ENCODE data around the gene SMG9. TPM values are rescaled to one million over a fixed set of nuclear protein-coding genes. Genes with fewer than 3 reads are reported as not detected.

SMG9 gene
- total RNA-seq, 2 donors from 2014 or later = 22.9 to 45.1 TPM

DNA sequence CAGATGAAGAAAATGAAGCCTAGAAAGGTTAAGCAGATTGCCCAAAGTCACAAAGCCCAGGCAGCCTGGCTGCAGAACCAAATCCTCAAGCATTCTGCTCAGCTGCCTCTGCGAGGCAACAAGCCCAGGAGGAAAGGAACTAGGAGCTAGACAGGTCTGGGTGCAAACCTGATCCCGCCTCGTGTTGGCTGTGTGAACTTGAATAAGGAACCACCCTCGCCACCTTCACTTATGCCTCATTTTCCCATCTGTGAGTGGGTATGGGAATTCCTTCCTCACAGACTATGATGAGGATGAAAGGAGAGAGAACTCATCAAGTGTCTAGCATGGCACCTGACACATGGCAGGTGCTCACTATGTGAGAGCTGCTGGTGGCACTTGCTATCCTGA lies 6.6 kb downstream of the SMG9 start:
- no peaks in the 10 kb centered on the region for H3K9me3 ChIP-seq
- no peaks in the 10 kb centered on the region for H3K4me1 ChIP-seq (replicated peaks)
- DNase-seq (ENCODE audit: low spot score) = no peak
- intact Hi-C loops (cut with DNase I) = no loop called here
- WGBS = 85% methylated on average over 4 of the region's 4 CpGs
- H3K27ac ChIP-seq = no peak overlapping the region
- TF ChIP-seq, protein P1, sequence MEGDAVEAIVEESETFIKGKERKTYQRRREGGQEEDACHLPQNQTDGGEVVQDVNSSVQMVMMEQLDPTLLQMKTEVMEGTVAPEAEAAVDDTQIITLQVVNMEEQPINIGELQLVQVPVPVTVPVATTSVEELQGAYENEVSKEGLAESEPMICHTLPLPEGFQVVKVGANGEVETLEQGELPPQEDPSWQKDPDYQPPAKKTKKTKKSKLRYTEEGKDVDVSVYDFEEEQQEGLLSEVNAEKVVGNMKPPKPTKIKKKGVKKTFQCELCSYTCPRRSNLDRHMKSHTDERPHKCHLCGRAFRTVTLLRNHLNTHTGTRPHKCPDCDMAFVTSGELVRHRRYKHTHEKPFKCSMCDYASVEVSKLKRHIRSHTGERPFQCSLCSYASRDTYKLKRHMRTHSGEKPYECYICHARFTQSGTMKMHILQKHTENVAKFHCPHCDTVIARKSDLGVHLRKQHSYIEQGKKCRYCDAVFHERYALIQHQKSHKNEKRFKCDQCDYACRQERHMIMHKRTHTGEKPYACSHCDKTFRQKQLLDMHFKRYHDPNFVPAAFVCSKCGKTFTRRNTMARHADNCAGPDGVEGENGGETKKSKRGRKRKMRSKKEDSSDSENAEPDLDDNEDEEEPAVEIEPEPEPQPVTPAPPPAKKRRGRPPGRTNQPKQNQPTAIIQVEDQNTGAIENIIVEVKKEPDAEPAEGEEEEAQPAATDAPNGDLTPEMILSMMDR (IDR thresholded peaks at IDR 0.05) = no peak
- TF ChIP-seq POLR2AphosphoS5 (IDR thresholded peaks at IDR 0.05) = no peak
- no peak for TF ChIP-seq POLR2A (IDR thresholded peaks at IDR 0.05)
- peaks cover 4 to 7% of the 10 kb centered on the region in 2 donors for H3K36me3 ChIP-seq
- no peaks in the 10 kb centered on the region for H3K27me3 ChIP-seq (replicated peaks; ENCODE audit: insufficient read depth)
- no peak overlapping the region for H3K4me3 ChIP-seq

DNA sequence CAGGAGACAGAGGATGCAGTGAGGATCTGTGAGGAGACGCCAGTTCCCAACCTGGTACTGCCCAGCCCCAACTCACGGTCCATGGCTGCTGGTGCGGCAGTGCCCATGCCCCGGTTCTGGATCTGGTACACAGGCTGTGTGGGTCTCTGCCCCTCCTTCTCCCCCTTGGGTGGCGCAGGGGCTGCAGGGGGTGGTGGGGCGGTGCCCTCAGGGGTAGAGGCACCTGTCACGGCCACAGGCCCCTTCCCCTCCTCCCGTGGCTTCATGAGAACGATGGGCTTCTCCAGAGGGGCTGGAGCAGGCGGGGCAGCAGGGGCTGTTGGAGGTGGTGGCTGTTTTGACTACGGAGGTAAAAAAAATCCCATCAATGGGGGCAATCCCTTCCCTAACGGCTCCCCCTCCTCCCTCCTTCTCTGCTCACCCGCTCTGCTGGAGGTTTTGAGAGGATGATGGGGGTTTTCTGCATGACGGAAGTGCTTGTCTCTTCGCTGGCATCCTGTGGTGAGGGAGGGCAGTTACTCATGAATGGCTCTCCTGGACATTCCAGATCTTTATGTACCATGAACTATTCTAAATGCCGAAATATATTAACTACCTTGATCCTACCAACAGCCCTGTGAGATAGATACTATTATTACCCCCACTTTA lies 7.1 kb downstream of the SMG9 start:
- 87% methylated on average over 14 of the region's 16 CpGs for WGBS
- TF ChIP-seq, protein P1 (IDR thresholded peaks at IDR 0.05) = no peak
- TF ChIP-seq POLR2A (IDR thresholded peaks at IDR 0.05) (no peak), POLR2AphosphoS5 (IDR thresholded peaks at IDR 0.05) (no peak)
- Histone ChIP-seq H3K4me1 (replicated peaks) (no peaks in the 10 kb centered on the region), H3K27ac (no peak overlapping the region), H3K27me3 (replicated peaks; ENCODE audit: insufficient read depth) (no peaks in the 10 kb centered on the region), H3K9me3 (no peaks in the 10 kb centered on the region), H3K4me3 (no peak overlapping the region), H3K36me3 (peaks cover 4 to 7% of the 10 kb centered on the region in 2 donors)
- DNase-seq (ENCODE audit: low spot score) = no peak
- intact Hi-C loops (cut with DNase I) = no loop called here

DNA sequence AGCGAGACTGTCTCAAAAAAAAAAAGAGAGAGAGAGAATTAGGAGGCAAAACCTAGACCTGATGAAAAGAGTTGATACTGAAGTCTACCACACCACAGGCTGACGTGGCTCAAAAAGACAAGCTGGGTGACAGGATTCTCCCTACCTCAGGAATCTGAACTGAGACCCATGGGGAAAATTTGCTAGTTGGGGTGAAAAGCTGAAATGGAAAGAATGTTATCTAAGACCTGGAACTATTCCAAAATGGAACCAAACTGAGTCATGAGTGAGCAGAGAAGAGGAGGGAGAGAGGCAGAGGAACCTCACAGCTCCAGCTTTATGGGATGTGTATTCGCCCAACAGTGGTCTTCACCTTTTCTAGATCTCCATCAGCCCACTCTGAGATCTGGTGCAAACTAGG lies 11.7 kb downstream of the SMG9 start:
- DNase-seq (ENCODE audit: low spot score) = no peak
- H3K27me3 ChIP-seq (replicated peaks; ENCODE audit: insufficient read depth) = no peaks in the 10 kb centered on the region
- no peak overlapping the region for H3K27ac ChIP-seq
- H3K9me3 ChIP-seq = no peaks in the 10 kb centered on the region
- H3K4me1 ChIP-seq (replicated peaks) = no peaks in the 10 kb centered on the region
- H3K36me3 ChIP-seq = peaks cover 4 to 9% of the 10 kb centered on the region in 2 donors
- H3K4me3 ChIP-seq = no peak overlapping the region
- TF ChIP-seq POLR2AphosphoS5 (IDR thresholded peaks at IDR 0.05) = no peak
- no peak for TF ChIP-seq POLR2A (IDR thresholded peaks at IDR 0.05)
- TF ChIP-seq, protein P1 (IDR thresholded peaks at IDR 0.05) = no peak
- 90% methylated on average over 3 of the region's 3 CpGs for WGBS
- intact Hi-C loops (cut with DNase I) = no loop called here

DNA sequence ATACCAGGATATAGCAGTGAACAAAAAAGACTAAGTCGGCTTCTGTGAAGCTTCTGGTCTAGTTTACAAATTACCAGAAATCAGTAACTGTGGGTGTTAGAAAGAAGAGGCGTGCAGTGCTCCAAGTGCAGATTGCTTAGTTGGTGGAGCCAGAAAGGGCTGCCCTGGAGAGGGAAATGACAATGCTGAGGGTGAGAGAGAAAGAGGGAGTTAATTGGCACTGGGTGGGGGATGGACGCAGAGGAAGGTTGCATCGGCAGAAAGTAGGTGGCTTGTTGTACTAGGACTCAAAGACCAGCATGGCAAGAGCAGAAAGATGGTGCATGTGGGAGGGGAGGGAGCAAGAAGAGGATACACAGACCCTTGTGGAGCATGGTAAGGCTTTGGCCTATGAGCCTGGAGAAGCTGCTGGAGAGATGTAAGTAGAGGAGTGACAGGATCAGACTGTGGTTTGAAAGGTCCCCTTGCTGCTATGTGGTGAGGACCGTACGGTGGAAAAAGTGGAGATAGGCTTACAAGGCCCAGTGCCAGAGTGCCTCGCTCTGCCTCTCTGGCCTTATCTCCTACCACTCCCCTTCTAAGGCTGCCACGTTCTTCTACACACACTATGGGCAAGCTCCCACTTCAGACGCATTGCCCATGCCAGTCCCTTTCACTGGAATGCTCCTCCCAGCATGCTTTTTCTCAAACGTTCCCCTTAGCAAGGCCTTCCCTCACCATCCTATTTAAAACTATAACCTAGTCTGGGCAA lies 13.5 kb downstream of the SMG9 start:
- intact Hi-C loops (cut with DNase I) = no loop called here
- H3K36me3 ChIP-seq = peaks cover 7 to 11% of the 10 kb centered on the region in 2 donors
- H3K9me3 ChIP-seq = no peaks in the 10 kb centered on the region
- H3K27me3 ChIP-seq (replicated peaks; ENCODE audit: insufficient read depth) = no peaks in the 10 kb centered on the region
- H3K27ac ChIP-seq = peak overlapping the region; percentile 68 to 69
- TF ChIP-seq POLR2A (IDR thresholded peaks at IDR 0.05) (no peak), POLR2AphosphoS5 (IDR thresholded peaks at IDR 0.05) (no peak)
- TF ChIP-seq, protein P1 (IDR thresholded peaks at IDR 0.05) = no peak
- no peak overlapping the region for H3K4me3 ChIP-seq
- no peak for DNase-seq (ENCODE audit: low spot score)
- WGBS = 88% methylated on average over 10 of the region's 10 CpGs
- H3K4me1 ChIP-seq (replicated peaks) = no peaks in the 10 kb centered on the region
